ENCODE results near the gene TPRG1. TPM values are rescaled to one million over a fixed set of nuclear protein-coding genes. Genes with fewer than 3 reads are reported as not detected.

TPRG1 gene
- total RNA-seq, 1 donor, result 1.3 TPM

DNA sequence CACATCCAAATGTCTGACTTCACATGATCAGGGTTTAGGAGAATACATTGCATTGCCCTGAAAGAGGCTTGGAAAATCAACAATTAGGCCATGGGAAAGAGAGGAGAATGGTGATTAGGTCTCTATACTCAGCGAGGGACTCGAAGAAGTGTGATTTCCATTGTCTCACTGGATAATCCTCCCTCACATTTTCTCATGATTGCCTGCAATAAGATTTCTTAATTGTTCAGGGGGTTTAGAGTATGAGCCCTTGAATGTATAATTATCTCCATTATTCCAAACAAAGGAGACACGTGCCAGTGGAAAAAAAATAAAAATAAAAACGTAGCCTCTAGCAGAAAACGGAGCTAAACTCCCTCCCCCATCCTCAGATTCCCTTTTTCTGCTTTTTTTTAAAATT is 173.2 kb downstream of the TPRG1 start:
- no peak for DNase-seq (ENCODE audit: low read depth)
- no peak for TF ChIP-seq CTCF (IDR thresholded peaks at IDR 0.05; ENCODE audit: insufficient read depth, low read depth, low read length)
- no peak overlapping the region for H3K4me3 ChIP-seq (ENCODE audit: low read depth, low read length)

DNA sequence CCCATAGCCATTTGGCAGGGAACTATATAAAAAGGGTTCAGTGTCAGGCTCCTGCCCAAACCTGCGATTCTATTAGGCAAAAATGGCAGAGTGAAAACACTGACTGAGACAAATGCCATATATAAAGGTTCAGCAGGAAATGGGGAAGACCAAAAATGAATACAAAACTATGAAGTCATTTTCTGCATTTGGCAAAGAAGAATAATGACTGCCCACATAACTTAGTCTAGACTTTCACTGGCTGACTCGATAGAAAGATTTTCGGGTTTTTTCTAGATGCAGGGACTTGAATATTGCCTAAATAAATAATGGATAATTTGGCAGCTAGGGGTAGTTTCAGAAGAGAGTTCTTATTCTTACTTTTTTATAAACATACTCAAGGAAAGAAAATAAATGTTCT is 178.0 kb downstream of the TPRG1 start:
- no peak for TF ChIP-seq CTCF (IDR thresholded peaks at IDR 0.05; ENCODE audit: insufficient read depth, low read depth, low read length)
- no peak overlapping the region for H3K4me3 ChIP-seq (ENCODE audit: low read depth, low read length)
- DNase-seq (ENCODE audit: low read depth), result no peak

DNA sequence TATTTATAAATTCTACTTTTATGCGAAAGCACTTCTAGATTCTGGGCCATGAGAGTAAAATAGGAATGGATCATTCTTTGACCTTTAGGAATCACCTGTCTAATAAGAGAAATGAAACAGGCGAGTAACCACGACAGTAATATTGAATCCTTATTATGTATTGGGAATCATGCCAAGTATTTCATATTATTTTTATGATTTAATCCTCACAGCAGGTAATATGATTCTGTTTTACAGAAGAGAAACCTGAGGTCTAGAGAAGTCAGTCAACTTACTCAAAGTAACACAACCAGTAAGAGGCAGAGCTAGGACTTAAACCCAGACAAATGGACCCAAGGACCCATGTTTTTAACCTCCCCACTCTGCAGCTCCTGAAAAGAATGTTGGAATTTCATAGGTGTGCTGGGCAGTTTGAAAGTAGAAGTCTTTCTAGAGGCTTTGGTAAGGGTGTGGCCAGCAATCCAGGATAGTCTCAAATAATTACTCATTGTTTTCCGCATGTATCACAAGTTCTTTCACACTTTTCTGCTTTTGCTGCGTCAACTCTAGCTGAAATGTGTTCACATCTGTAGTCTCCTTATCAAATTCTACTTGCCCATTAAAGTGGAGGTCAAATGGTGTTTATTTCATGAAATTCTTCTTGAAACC is 181.7 kb downstream of the TPRG1 start:
- TF ChIP-seq CTCF (IDR thresholded peaks at IDR 0.05; ENCODE audit: insufficient read depth, low read depth, low read length), result no peak
- peak; percentile 7 for DNase-seq (ENCODE audit: low read depth)
- H3K4me3 ChIP-seq (ENCODE audit: low read depth, low read length), result no peak overlapping the region

GRCh38 chr3:189353988-189354889 is 182.5 kb downstream of the TPRG1 start:
- no peak for TF ChIP-seq CTCF (IDR thresholded peaks at IDR 0.05; ENCODE audit: insufficient read depth, low read depth, low read length)
- no peak for DNase-seq (ENCODE audit: low read depth)
- H3K4me3 ChIP-seq (ENCODE audit: low read depth, low read length), result no peak overlapping the region

DNA sequence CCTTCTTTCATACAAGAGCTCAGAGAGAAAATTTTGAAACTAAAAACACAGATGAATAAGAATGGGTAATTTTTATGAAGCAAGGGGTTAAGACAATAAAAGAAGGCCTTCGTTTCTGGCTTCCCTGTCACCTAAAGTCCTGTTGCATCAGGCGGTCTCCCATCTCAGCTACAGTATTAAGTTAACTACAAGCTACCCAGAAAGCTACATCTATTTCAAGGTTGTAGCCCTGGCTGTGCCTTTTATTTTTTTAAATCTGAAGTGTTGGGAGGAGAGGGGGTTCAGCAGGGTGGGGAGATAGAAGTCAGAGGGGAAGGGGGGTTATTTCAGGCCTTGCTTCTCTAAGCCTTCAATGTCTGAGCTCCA is 183.3 kb downstream of the TPRG1 start:
- DNase-seq (ENCODE audit: low read depth), result no peak
- TF ChIP-seq CTCF (IDR thresholded peaks at IDR 0.05; ENCODE audit: insufficient read depth, low read depth, low read length), result no peak
- H3K4me3 ChIP-seq (ENCODE audit: low read depth, low read length), result no peak overlapping the region

DNA sequence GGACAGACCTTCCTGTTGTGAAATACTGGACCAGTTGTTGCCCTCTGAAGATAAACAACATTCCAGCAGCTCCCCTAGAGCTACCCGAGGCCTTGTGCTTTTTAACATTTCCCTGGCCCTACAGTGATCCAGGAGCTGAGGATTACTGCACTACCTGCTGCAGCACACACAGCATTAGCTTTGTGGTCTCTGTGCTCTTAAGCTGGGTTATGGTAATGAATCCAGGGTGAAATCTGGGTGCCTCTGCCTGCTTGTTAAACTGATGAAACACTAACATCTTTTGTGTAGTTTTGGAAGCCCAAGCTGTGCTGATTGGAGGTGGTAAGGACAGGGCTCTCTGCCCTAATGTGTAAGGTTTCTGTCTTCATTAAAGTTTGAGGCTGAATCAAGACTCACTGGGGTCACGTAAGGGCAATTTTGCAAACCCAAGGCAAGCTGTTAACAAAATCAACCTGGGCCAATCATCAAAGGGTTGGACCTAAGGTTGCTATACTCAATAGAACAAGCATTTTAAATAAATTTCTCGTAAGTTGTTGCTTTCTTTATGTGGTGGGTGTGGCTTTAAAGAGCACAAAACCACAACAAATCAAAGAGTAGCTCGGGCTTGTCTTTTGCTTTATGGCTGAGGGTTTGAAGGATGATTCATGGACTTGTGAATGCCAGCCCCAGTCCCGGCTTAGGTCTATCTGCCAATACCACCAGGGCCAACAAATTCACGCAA is 183.9 kb downstream of the TPRG1 start:
- H3K4me3 ChIP-seq (ENCODE audit: low read depth, low read length), result no peak overlapping the region
- no peak for TF ChIP-seq CTCF (IDR thresholded peaks at IDR 0.05; ENCODE audit: insufficient read depth, low read depth, low read length)
- DNase-seq (ENCODE audit: low read depth), result peak; percentile 94

Measured in fibroblast of villous mesenchyme (primary cell).